OCI-LY7 (cell line): ENCODE data around the gene SUPT3H. TPM values are rescaled to one million over a fixed set of nuclear protein-coding genes. Genes with fewer than 3 reads are reported as not detected.

Experiments used
- BruUV-seq: library from RNA; stranded (reverse); fragments of 400-500 nt; replicated peaks from 2 replicates; lab custom pipeline; 2021; lab: Mats Ljungman, UMichigan
- CTCF ChIA-PET: fragments of 300-600 bp; sonication (Branson Sonifier 250); formaldehyde crosslinking; loops from one replicate; lab custom pipeline; 2022; ENCODE audit warnings: antibody characterized with exemption; ENCODE audit not compliant: unreplicated experiment; lab: Charles Lee
- POLR2A ChIA-PET: fragments of 300-600 bp; sonication (Branson Sonifier 250); formaldehyde crosslinking; loops from one replicate; lab custom pipeline; 2022; ENCODE audit warnings: antibody characterized with exemption; lab: Charles Lee
- DNase-seq: peaks from one replicate; pipeline ENCODE4 v3.0.0-alpha.2; 2015; ENCODE audit warnings: low spot score
- H2AFZ ChIP-seq: fragments of 200-600 bp; sonication (generic), shearing (Covaris generic); 2 replicates; pipeline ENCODE4 v1.6.1; 2014; ENCODE audit warnings: mild to moderate bottlenecking, antibody characterized with exemption, low read length, moderate library complexity
- H3K27ac ChIP-seq: fragments of 200-600 bp; sonication (generic); 2 replicates; pipeline ENCODE4 v1.5.1; 2014; ENCODE audit warnings: mixed run types, low read depth, mild to moderate bottlenecking, moderate library complexity, low read length, inconsistent platforms; ENCODE audit not compliant: poor library complexity, severe bottlenecking
- H3K36me3 ChIP-seq: fragments of 200-600 bp; sonication (generic); 2 replicates; pipeline ENCODE4 v1.6.1; 2014; ENCODE audit warnings: mild to moderate bottlenecking, antibody characterized with exemption, low read length, moderate library complexity, mixed read lengths; ENCODE audit not compliant: insufficient read depth
- H3K4me1 ChIP-seq: fragments of 200-600 bp; sonication (generic); 2 replicates; pipeline ENCODE4 v1.5.1; 2014; ENCODE audit warnings: mild to moderate bottlenecking, low read length; ENCODE audit not compliant: insufficient read depth, poor library complexity, severe bottlenecking
- H3K4me2 ChIP-seq: fragments of 200-600 bp; sonication (generic); 2 replicates; pipeline ENCODE4 v1.6.1; 2014; ENCODE audit warnings: mild to moderate bottlenecking, low read length
- H3K4me3 ChIP-seq: fragments of 200-600 bp; sonication (generic); 2 replicates; pipeline ENCODE4 v1.5.1; 2014; ENCODE audit warnings: mild to moderate bottlenecking, low read depth, low read length; ENCODE audit not compliant: poor library complexity, severe bottlenecking
- H3K79me2 ChIP-seq: fragments of 200-600 bp; sonication (generic); 2 replicates; pipeline ENCODE4 v1.6.1; 2016; ENCODE audit warnings: low read depth, mild to moderate bottlenecking, low read length, moderate library complexity, mixed read lengths; ENCODE audit not compliant: insufficient read depth
- H3K9me2 ChIP-seq: fragments of 200-600 bp; sonication (generic); 2 replicates; pipeline ENCODE4 v1.6.1; 2016; ENCODE audit warnings: mild to moderate bottlenecking, low read length, mixed read lengths; ENCODE audit not compliant: insufficient read depth
- H3K9me3 ChIP-seq: fragments of 200-600 bp; sonication (generic); 2 replicates; pipeline ENCODE4 v1.6.1; 2014; ENCODE audit warnings: mild to moderate bottlenecking, mixed run types, low read length, mixed read lengths
- H4K20me1 ChIP-seq: fragments of 200-600 bp; sonication (generic); 2 replicates; pipeline ENCODE4 v1.6.1; 2014; ENCODE audit warnings: mild to moderate bottlenecking, antibody characterized with exemption, low read length, moderate library complexity, mixed read lengths; ENCODE audit not compliant: insufficient read depth
- EZH2phosphoT487 ChIP-seq: fragments of 200-600 bp; sonication (generic); IDR thresholded peaks from 2 replicates; pipeline ENCODE4 v1.6.1; 2018; ENCODE audit warnings: low read depth, borderline replicate concordance, mild to moderate bottlenecking, mixed run types, antibody characterized with exemption, low read length, moderate library complexity, mixed read lengths
- intact Hi-C: fragments of 100-400 bp; cut with micrococcal nuclease; formaldehyde crosslinking; loops from one replicate; pipeline ENCODE4 v1.10.0; 2022; ENCODE audit not compliant: unreplicated experiment
- total RNA-seq, 2 experiments: library from RNA; depleted of rRNA in 1 of 2; stranded (reverse); fragments of >200 nt in 1 of 2; shearing (Covaris generic) in 1 of 2; gene quantifications; 2 replicates each; pipeline ENCODE4 v1.2.3, GENCODE V29; 2014 to 2022
- TF ChIP-seq, protein P1 (sequence below): fragments of 200-600 bp; sonication (generic); conservative IDR thresholded peaks from 2 replicates; pipeline ENCODE4 v1.5.1; 2014; ENCODE audit warnings: mild to moderate bottlenecking, antibody characterized with exemption, low read length, moderate library complexity, mixed read lengths

SUPT3H gene
- total RNA-seq, 2 experiments from 2014 or later: 1.1 to 7.1 TPM

DNA sequence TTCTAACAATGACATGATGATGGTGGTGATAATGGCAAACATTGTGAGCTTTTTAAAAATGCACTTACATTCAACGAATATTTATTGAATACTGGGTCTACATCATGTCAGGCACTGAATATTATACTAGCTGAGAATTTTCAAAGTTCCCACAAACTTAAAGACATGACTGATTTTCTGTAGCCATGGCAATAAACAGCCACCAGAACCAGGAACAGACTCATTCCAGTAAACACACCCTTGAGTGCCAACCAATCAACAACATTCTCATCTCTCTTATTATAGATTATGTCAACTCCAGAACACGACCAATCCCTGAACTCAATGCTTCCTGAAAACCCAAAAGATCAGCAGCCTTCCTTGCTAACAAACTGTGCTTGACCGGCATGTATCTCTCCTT lies 262.0 kb downstream of the SUPT3H start:
- Histone ChIP-seq H3K4me3 (no peak overlapping the region), H3K4me2 (no peak overlapping the region), H2AFZ (no peak overlapping the region), H3K9me2 (no peaks in the 10 kb centered on the region), H3K27ac (no peak overlapping the region), H4K20me1 (no peaks in the 10 kb centered on the region), H3K79me2 (no peaks in the 10 kb centered on the region), H3K4me1 (no peaks in the 10 kb centered on the region), H3K9me3 (no peaks in the 10 kb centered on the region), H3K36me3 (no peaks in the 10 kb centered on the region)
- TF ChIP-seq, protein P1, sequence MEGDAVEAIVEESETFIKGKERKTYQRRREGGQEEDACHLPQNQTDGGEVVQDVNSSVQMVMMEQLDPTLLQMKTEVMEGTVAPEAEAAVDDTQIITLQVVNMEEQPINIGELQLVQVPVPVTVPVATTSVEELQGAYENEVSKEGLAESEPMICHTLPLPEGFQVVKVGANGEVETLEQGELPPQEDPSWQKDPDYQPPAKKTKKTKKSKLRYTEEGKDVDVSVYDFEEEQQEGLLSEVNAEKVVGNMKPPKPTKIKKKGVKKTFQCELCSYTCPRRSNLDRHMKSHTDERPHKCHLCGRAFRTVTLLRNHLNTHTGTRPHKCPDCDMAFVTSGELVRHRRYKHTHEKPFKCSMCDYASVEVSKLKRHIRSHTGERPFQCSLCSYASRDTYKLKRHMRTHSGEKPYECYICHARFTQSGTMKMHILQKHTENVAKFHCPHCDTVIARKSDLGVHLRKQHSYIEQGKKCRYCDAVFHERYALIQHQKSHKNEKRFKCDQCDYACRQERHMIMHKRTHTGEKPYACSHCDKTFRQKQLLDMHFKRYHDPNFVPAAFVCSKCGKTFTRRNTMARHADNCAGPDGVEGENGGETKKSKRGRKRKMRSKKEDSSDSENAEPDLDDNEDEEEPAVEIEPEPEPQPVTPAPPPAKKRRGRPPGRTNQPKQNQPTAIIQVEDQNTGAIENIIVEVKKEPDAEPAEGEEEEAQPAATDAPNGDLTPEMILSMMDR: no peak
- no peak for TF ChIP-seq EZH2phosphoT487
- no peak for DNase-seq
- ChIA-PET POLR2A (no interaction called here), CTCF (no interaction called here)
- intact Hi-C loops: no loop called here
- BruUV-seq: no TSS peak

DNA sequence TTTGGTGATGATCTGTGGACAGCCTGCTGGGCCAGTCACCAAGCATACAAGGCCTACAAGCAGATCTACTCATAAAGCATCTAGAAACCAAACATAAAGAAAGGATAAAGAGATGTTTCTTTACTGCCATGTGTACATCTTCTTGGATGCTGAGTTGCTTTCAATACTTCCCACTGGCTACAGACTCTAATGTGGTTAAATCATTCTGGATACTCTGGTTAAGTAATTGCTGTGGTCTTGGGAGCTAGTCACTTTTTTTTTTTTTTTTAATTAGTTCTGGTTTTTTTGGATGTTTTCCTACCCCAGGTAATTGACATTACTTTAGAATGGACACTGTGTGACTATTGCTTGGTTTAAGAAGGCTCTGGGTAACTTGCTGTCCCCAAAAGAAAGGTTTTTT lies 265.0 kb downstream of the SUPT3H start:
- Histone ChIP-seq H3K4me2 (no peak overlapping the region), H3K4me1 (no peaks in the 10 kb centered on the region), H3K36me3 (no peaks in the 10 kb centered on the region), H4K20me1 (no peaks in the 10 kb centered on the region), H3K9me2 (no peaks in the 10 kb centered on the region), H2AFZ (no peak overlapping the region), H3K27ac (no peak overlapping the region), H3K79me2 (no peaks in the 10 kb centered on the region), H3K9me3 (no peaks in the 10 kb centered on the region), H3K4me3 (no peak overlapping the region)
- intact Hi-C loops: no loop called here
- ChIA-PET CTCF (no interaction called here), POLR2A (interaction anchor here (0.7 to 1.1 kb wide), 2 partner anchors 18 to 37 kb away, joined by 3 read pairs; no protein-coding TSS in a partner anchor)
- no TSS peak for BruUV-seq
- no peak for DNase-seq
- TF ChIP-seq, protein P1: no peak
- TF ChIP-seq EZH2phosphoT487: no peak

DNA sequence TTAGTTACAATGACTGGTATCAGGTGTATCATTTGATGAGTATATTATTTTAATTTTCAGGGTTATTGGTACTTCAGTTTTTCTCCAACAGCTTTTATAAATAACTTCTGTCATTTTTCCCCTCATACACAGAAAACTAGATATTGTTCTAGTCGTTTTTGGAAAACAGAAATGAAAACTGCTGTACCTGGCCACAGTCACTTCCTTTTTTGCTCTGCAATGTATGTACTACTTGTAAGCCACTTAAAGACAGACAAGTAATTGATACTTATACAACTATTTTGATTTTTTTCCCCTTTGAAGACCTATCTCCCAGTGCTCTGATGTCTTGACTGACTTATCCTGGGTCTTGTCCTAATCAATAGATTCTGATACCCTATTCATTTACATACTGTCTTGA lies 268.2 kb downstream of the SUPT3H start:
- Histone ChIP-seq H3K4me3 (no peak overlapping the region), H3K4me1 (no peaks in the 10 kb centered on the region), H3K79me2 (no peaks in the 10 kb centered on the region), H3K36me3 (no peaks in the 10 kb centered on the region), H4K20me1 (no peaks in the 10 kb centered on the region), H3K9me3 (no peaks in the 10 kb centered on the region), H3K9me2 (no peaks in the 10 kb centered on the region), H2AFZ (no peak overlapping the region), H3K27ac (no peak overlapping the region), H3K4me2 (no peak overlapping the region)
- ChIA-PET POLR2A (no interaction called here), CTCF (no interaction called here)
- TF ChIP-seq EZH2phosphoT487: no peak
- TF ChIP-seq, protein P1: no peak
- no TSS peak for BruUV-seq
- no peak for DNase-seq
- intact Hi-C loops: no loop called here
